ENCODE data around the gene FAM174B. TPM values are rescaled to one million over a fixed set of nuclear protein-coding genes. Genes with fewer than 3 reads are reported as not detected.

FAM174B gene
- polyA plus RNA-seq, 1 donor = 15.5 TPM

- WGBS (ENCODE audit: insufficient coverage, low lambda C conversion rate) = no CpG with 5 or more reads among the region's 19 CpGs
- Histone ChIP-seq H3K9me3 (ENCODE audit: control insufficient read depth, low read depth, low read length) (no peaks in the 10 kb centered on the region), H3K4me1 (ENCODE audit: control insufficient read depth, insufficient read depth, low read length) (peaks cover 8% of the 10 kb centered on the region), H3K27me3 (ENCODE audit: control insufficient read depth, insufficient read depth, low read length) (no peaks in the 10 kb centered on the region), H3K36me3 (ENCODE audit: control insufficient read depth, insufficient read depth, low read length) (no peaks in the 10 kb centered on the region), H3K4me3 (ENCODE audit: low read length) (no peak overlapping the region), H3K27ac (ENCODE audit: low read length) (no peak overlapping the region)
- no peak for DNase-seq
Observed at GRCh38 chr15:92583096-92584034, 72.2 kb downstream of the FAM174B start.

- Histone ChIP-seq H3K27me3 (ENCODE audit: control insufficient read depth, insufficient read depth, low read length) (no peaks in the 10 kb centered on the region), H3K9me3 (ENCODE audit: control insufficient read depth, low read depth, low read length) (no peaks in the 10 kb centered on the region), H3K4me1 (ENCODE audit: control insufficient read depth, insufficient read depth, low read length) (peaks cover 5% of the 10 kb centered on the region), H3K4me3 (ENCODE audit: low read length) (no peak overlapping the region), H3K36me3 (ENCODE audit: control insufficient read depth, insufficient read depth, low read length) (no peaks in the 10 kb centered on the region), H3K27ac (ENCODE audit: low read length) (no peak overlapping the region)
- DNase-seq = no peak
- WGBS (ENCODE audit: insufficient coverage, low lambda C conversion rate) = no CpG with 5 or more reads among the region's 6 CpGs
Observed at GRCh38 chr15:92582206-92582605, 73.4 kb downstream of the FAM174B start.

DNA sequence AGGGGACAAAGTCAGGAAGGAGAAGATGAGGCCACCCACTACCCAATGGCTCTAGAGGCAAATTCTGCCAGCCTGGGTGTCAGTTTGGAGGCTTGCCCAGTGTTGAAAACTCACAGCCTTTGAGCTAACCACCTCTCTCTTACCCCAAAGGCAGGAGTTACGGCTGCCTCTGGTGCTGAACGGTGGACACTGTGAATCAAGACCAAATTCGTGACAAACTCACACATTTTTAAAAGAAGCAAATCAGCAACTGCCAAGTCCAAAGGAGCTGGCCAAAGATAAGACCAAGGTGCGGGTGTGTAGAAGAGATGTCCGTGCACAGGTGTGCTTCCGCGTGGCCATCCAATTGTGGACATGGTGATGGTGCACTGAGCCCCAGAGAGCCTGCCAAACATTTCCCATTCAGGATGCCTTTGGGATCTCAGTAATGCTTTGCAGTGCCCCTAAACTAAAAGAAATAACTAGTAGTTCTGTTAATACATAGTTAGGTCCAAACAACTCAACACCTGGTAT is 74.6 kb downstream of the FAM174B start:
- WGBS (ENCODE audit: insufficient coverage, low lambda C conversion rate) = no CpG with 5 or more reads among the region's 7 CpGs
- DNase-seq = no peak
- H3K4me3 ChIP-seq (ENCODE audit: low read length) = no peak overlapping the region
- no peaks in the 10 kb centered on the region for H3K4me1 ChIP-seq (ENCODE audit: control insufficient read depth, insufficient read depth, low read length)
- no peaks in the 10 kb centered on the region for H3K9me3 ChIP-seq (ENCODE audit: control insufficient read depth, low read depth, low read length)
- H3K27ac ChIP-seq (ENCODE audit: low read length) = no peak overlapping the region
- no peaks in the 10 kb centered on the region for H3K27me3 ChIP-seq (ENCODE audit: control insufficient read depth, insufficient read depth, low read length)
- H3K36me3 ChIP-seq (ENCODE audit: control insufficient read depth, insufficient read depth, low read length) = no peaks in the 10 kb centered on the region

GRCh38 chr15:92580521-92580920 is 75.1 kb downstream of the FAM174B start:
- H3K9me3 ChIP-seq (ENCODE audit: control insufficient read depth, low read depth, low read length) = no peaks in the 10 kb centered on the region
- no peak for DNase-seq
- no peak overlapping the region for H3K4me3 ChIP-seq (ENCODE audit: low read length)
- H3K36me3 ChIP-seq (ENCODE audit: control insufficient read depth, insufficient read depth, low read length) = no peaks in the 10 kb centered on the region
- H3K27ac ChIP-seq (ENCODE audit: low read length) = no peak overlapping the region
- H3K4me1 ChIP-seq (ENCODE audit: control insufficient read depth, insufficient read depth, low read length) = no peaks in the 10 kb centered on the region
- no CpG with 5 or more reads among the region's 12 CpGs for WGBS (ENCODE audit: insufficient coverage, low lambda C conversion rate)
- no peaks in the 10 kb centered on the region for H3K27me3 ChIP-seq (ENCODE audit: control insufficient read depth, insufficient read depth, low read length)

DNA sequence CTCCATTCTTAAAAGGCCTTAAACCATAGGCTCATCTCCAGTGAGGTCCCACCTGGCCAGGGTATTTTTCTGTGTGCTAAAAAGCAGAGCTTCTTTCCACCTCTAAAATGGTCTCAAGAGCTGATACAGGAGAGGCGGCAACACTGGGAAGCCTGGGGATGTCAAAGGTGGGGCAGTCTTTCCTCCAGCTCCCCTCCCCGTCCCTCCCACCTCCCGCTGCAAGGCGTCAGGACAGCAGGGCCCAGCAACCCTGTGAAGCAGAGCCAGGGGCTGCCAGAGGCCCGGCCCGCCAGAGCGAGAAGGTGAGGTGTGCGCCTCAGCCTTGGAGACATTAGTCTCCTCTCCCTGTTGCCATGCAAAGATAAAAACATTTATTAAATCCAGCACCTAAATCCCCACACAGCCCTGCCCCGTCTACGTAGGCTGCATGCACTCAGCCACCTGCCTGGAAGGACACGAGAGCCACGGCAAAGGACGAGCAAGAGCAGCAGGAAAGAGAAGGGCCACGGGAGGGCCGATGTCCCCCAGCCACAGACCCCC is 75.6 kb downstream of the FAM174B start:
- Histone ChIP-seq H3K4me3 (ENCODE audit: low read length) (no peak overlapping the region), H3K27me3 (ENCODE audit: control insufficient read depth, insufficient read depth, low read length) (peaks cover 3% of the 10 kb centered on the region), H3K27ac (ENCODE audit: low read length) (no peak overlapping the region), H3K36me3 (ENCODE audit: control insufficient read depth, insufficient read depth, low read length) (no peaks in the 10 kb centered on the region), H3K9me3 (ENCODE audit: control insufficient read depth, low read depth, low read length) (no peaks in the 10 kb centered on the region), H3K4me1 (ENCODE audit: control insufficient read depth, insufficient read depth, low read length) (no peaks in the 10 kb centered on the region)
- DNase-seq = no peak
- WGBS (ENCODE audit: insufficient coverage, low lambda C conversion rate) = no CpG with 5 or more reads among the region's 15 CpGs

DNA sequence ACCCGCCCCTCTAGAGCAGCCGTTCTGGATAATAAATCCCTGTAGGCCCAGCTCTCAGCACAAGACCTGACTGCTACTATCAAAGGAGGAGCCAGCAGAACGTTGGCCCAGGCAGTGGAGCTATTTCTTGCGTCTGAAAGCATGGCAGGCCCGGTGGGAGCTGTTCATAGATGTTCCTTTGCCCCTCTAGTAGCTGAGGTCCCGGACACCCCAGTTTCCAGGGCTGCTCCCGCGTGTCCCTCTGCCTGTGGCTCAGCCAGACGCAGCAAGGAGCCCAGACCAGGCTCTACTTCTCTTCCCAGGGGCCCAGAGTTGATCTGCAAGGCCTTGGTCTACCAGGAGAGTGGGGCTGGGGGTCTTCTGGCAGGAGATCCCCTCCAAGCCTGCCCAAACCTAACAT is 76.1 kb downstream of the FAM174B start:
- no peak for DNase-seq
- no peak overlapping the region for H3K27ac ChIP-seq (ENCODE audit: low read length)
- no CpG with 5 or more reads among the region's 9 CpGs for WGBS (ENCODE audit: insufficient coverage, low lambda C conversion rate)

DNA sequence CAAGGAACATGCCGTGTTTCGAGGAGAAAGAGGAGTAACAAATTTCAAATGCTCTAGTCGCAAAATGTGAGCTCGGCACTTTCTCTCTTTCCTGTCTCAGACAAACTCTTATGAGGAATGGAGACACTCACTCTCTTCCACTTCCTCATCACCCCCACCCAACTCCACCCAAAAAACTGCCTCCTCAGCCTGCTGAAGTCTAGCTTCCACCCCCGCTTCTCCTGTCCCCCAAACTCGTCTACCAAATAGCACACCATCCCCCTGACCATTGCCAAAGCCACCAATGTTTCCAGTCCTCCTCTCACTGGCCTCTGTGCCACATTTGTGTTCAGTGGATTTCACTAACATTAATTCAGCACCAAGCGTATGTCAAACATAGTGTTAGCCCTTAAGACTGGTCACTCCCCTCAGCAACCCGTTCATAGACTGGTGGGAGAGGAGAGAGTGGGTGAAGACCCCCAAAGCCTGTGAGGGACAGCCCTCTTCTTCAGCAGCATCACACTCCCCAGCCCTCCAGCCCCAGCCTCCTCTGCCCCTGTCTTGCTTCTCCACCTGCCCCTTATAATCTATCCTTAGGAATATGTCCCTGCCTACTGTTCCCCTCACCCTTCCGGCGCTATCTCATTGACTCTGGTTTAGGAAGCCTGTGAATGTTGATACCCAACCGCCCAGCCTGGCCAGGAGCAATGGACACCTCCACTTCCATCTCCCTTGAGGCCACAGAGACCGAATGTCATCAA is 77.3 kb downstream of the FAM174B start:
- no peak overlapping the region for H3K4me3 ChIP-seq (ENCODE audit: low read length)
- H3K27me3 ChIP-seq (ENCODE audit: control insufficient read depth, insufficient read depth, low read length) = peaks cover 3% of the 10 kb centered on the region
- no peak overlapping the region for H3K27ac ChIP-seq (ENCODE audit: low read length)
- no peaks in the 10 kb centered on the region for H3K9me3 ChIP-seq (ENCODE audit: control insufficient read depth, low read depth, low read length)
- H3K4me1 ChIP-seq (ENCODE audit: control insufficient read depth, insufficient read depth, low read length) = no peaks in the 10 kb centered on the region
- H3K36me3 ChIP-seq (ENCODE audit: control insufficient read depth, insufficient read depth, low read length) = no peaks in the 10 kb centered on the region
- no peak for DNase-seq
- WGBS (ENCODE audit: insufficient coverage, low lambda C conversion rate) = 100% methylated on average over 2 of the region's 12 CpGs

More for the DNA sequence above, 76.1 kb downstream of the FAM174B start:
- H3K9me3 ChIP-seq (ENCODE audit: control insufficient read depth, low read depth, low read length) = no peaks in the 10 kb centered on the region
- H3K4me1 ChIP-seq (ENCODE audit: control insufficient read depth, insufficient read depth, low read length) = no peaks in the 10 kb centered on the region
- H3K4me3 ChIP-seq (ENCODE audit: low read length) = no peak overlapping the region
- peaks cover 3% of the 10 kb centered on the region for H3K27me3 ChIP-seq (ENCODE audit: control insufficient read depth, insufficient read depth, low read length)
- no peaks in the 10 kb centered on the region for H3K36me3 ChIP-seq (ENCODE audit: control insufficient read depth, insufficient read depth, low read length)

- no peak overlapping the region for H3K4me3 ChIP-seq (ENCODE audit: low read length)
- H3K27me3 ChIP-seq (ENCODE audit: control insufficient read depth, insufficient read depth, low read length) = peaks cover 3% of the 10 kb centered on the region
- no peak overlapping the region for H3K27ac ChIP-seq (ENCODE audit: low read length)
- WGBS (ENCODE audit: insufficient coverage, low lambda C conversion rate) = no CpG with 5 or more reads among the region's 9 CpGs
- no peaks in the 10 kb centered on the region for H3K9me3 ChIP-seq (ENCODE audit: control insufficient read depth, low read depth, low read length)
- no peaks in the 10 kb centered on the region for H3K36me3 ChIP-seq (ENCODE audit: control insufficient read depth, insufficient read depth, low read length)
- no peak for DNase-seq
- no peaks in the 10 kb centered on the region for H3K4me1 ChIP-seq (ENCODE audit: control insufficient read depth, insufficient read depth, low read length)
Observed at GRCh38 chr15:92576597-92577200, 78.9 kb downstream of the FAM174B start.

DNA sequence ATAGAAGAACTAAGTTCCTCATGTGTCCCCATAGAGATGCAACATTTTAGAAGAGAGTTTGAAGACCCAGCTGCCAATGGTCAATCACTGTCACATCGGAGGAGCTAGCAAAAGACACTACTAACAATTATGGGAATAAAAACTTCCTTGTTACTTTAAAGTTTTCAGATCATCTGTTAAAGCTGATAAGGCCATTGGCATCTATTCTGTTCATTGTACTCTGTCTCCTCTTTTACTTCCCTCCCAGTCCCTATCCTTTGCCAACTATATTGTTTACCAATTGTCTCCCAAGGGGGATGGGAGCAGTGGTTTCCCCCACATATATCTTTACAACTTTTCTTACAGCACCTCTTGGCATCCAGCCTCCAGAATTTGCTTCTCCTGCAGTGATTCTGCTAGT is 81.0 kb downstream of the FAM174B start:
- Histone ChIP-seq H3K27me3 (ENCODE audit: control insufficient read depth, insufficient read depth, low read length) (peaks cover 3% of the 10 kb centered on the region), H3K36me3 (ENCODE audit: control insufficient read depth, insufficient read depth, low read length) (no peaks in the 10 kb centered on the region), H3K27ac (ENCODE audit: low read length) (no peak overlapping the region), H3K9me3 (ENCODE audit: control insufficient read depth, low read depth, low read length) (no peaks in the 10 kb centered on the region), H3K4me3 (ENCODE audit: low read length) (no peak overlapping the region), H3K4me1 (ENCODE audit: control insufficient read depth, insufficient read depth, low read length) (no peaks in the 10 kb centered on the region)
- no peak for DNase-seq
- no CpG with 5 or more reads among the region's 1 CpG for WGBS (ENCODE audit: insufficient coverage, low lambda C conversion rate)

DNA sequence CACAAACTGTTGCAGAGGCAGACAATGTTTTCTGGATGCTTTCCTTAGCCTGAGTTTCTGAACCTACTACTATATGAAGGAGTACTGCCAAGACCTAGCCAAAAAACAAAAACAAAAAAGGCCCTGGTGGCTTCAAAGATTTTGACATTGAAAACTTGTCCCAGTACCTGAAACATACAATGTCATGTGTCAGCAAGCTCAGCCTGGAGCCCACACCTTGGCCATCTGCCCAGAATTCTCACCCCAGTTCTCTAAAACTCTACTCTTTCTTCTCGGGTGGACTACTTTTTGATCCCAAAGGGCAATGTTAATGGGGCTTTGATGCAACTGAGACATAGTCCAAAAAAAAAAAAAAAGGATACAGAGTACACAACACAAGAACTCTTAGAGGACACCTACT is 81.4 kb downstream of the FAM174B start:
- H3K4me3 ChIP-seq (ENCODE audit: low read length) = no peak overlapping the region
- H3K36me3 ChIP-seq (ENCODE audit: control insufficient read depth, insufficient read depth, low read length) = no peaks in the 10 kb centered on the region
- H3K9me3 ChIP-seq (ENCODE audit: control insufficient read depth, low read depth, low read length) = no peaks in the 10 kb centered on the region
- H3K27ac ChIP-seq (ENCODE audit: low read length) = no peak overlapping the region
- H3K4me1 ChIP-seq (ENCODE audit: control insufficient read depth, insufficient read depth, low read length) = no peaks in the 10 kb centered on the region
- H3K27me3 ChIP-seq (ENCODE audit: control insufficient read depth, insufficient read depth, low read length) = peaks cover 3% of the 10 kb centered on the region
- 71% methylated on average over 1 of the region's 1 CpG for WGBS (ENCODE audit: insufficient coverage, low lambda C conversion rate)
- DNase-seq = no peak

Data from large intestine (tissue), 3 donors.